Fibroblast of the aortic adventitia (primary cell): ENCODE data around the gene LSM6. TPM values are rescaled to one million over a fixed set of nuclear protein-coding genes. Genes with fewer than 3 reads are reported as not detected.

Experiments used
- DNase-seq: peaks from one replicate; pipeline ENCODE4 v3.0.0-alpha.2; 2010; ENCODE audit warnings: low read depth
- H3K4me3 ChIP-seq: 2 replicates; pipeline ENCODE4 v1.5.1; 2011; ENCODE audit warnings: low read depth, mild to moderate bottlenecking, control low read depth, low read length, moderate library complexity
- CTCF ChIP-seq: IDR thresholded peaks from 2 replicates; pipeline ENCODE4 v1.5.1; 2011; ENCODE audit warnings: mild to moderate bottlenecking, low read length, control low read depth, inconsistent platforms; ENCODE audit not compliant: insufficient read depth
- total RNA-seq: library from RNA; depleted of rRNA; stranded (reverse); fragments of >200 nt; gene quantifications from 2 replicates; pipeline ENCODE4 v1.2.3, GENCODE V29; 2012; ENCODE audit warnings: low replicate concordance

Gene LSM6
- total RNA-seq, 1 donor = 32.2 TPM

GRCh38 chr4:146161243-146161642, 14.3 kb upstream of the LSM6 start:
- DNase-seq = no peak
- no peak for TF ChIP-seq CTCF
- H3K4me3 ChIP-seq = no peak overlapping the region

- no peak for DNase-seq
- no peak overlapping the region for H3K4me3 ChIP-seq
- no peak for TF ChIP-seq CTCF
These were observed 10.3 kb upstream of the LSM6 start for GRCh38 chr4:146165221-146165620.

- no peak overlapping the region for H3K4me3 ChIP-seq
- TF ChIP-seq CTCF = no peak
- peak; percentile 90 for DNase-seq
These were observed 9.7 kb upstream of the LSM6 start for GRCh38 chr4:146165840-146166239.

- DNase-seq = no peak
- no peak overlapping the region for H3K4me3 ChIP-seq
- no peak for TF ChIP-seq CTCF
These were observed 5.4 kb upstream of the LSM6 start for GRCh38 chr4:146170149-146170548.

GRCh38 chr4:146176891-146177290, 1.4 kb downstream of the LSM6 start:
- H3K4me3 ChIP-seq = peak overlapping the region; percentile 82
- TF ChIP-seq CTCF = no peak
- no peak for DNase-seq

GRCh38 chr4:146178126-146178525, 2.6 kb downstream of the LSM6 start:
- DNase-seq = no peak
- TF ChIP-seq CTCF = no peak

GRCh38 chr4:146179784-146180370, 4.4 kb downstream of the LSM6 start:
- DNase-seq = peak; percentile 24
- TF ChIP-seq CTCF = no peak
- no peak overlapping the region for H3K4me3 ChIP-seq

More at GRCh38 chr4:146178126-146178525, 2.6 kb downstream of the LSM6 start:
- H3K4me3 ChIP-seq = no peak overlapping the region
